KMS-11 (cell line): Measurements from ENCODE around the gene SH3TC1.

Experiments used
- H2AFZ ChIP-seq: fragments of 200-600 bp; sonication (generic); 2 replicates; pipeline ENCODE4 v1.6.1; 2016; ENCODE audit warnings: antibody characterized with exemption, mixed run types, low read depth
- H3K27ac ChIP-seq: fragments of 200-600 bp; sonication (generic); 2 replicates; pipeline ENCODE4 v1.6.1; 2016; ENCODE audit warnings: mild to moderate bottlenecking, mixed run types
- H3K27me3 ChIP-seq: fragments of 200-600 bp; sonication (generic); 2 replicates; pipeline ENCODE4 v1.6.1; 2017; ENCODE audit warnings: mild to moderate bottlenecking, low read depth, mixed run types, moderate library complexity; ENCODE audit not compliant: insufficient read depth
- H3K36me3 ChIP-seq: fragments of 200-600 bp; sonication (generic); 2 replicates; pipeline ENCODE4 v1.6.1; 2017; ENCODE audit warnings: mild to moderate bottlenecking, mixed run types; ENCODE audit not compliant: insufficient read depth
- H3K4me1 ChIP-seq: fragments of 200-600 bp; sonication (generic); 2 replicates; pipeline ENCODE4 v1.6.1; 2016; ENCODE audit warnings: mild to moderate bottlenecking, low read depth, mixed run types; ENCODE audit not compliant: poor library complexity, severe bottlenecking
- H3K4me2 ChIP-seq: fragments of 200-600 bp; sonication (generic); 2 replicates; pipeline ENCODE4 v1.7.0; 2016; ENCODE audit warnings: mild to moderate bottlenecking, mixed run types
- H3K4me3 ChIP-seq: fragments of 200-600 bp; sonication (generic); IDR thresholded peaks from 2 replicates; pipeline ENCODE4 v1.6.1; 2017; ENCODE audit warnings: low read depth, low read length, mixed read lengths; ENCODE audit not compliant: insufficient read depth
- H3K79me2 ChIP-seq: fragments of 200-600 bp; sonication (generic); 2 replicates; pipeline ENCODE4 v1.6.1; 2016; ENCODE audit warnings: low read depth, mixed run types; ENCODE audit not compliant: insufficient read depth
- H3K9ac ChIP-seq: fragments of 200-600 bp; sonication (generic); 2 replicates; pipeline ENCODE4 v1.6.1; 2016; ENCODE audit warnings: mild to moderate bottlenecking, mixed run types
- H4K20me1 ChIP-seq: fragments of 200-600 bp; sonication (generic); 2 replicates; pipeline ENCODE4 v1.6.1; 2016; ENCODE audit warnings: mild to moderate bottlenecking, mixed run types; ENCODE audit not compliant: insufficient read depth
- TF ChIP-seq, protein P1 (sequence below): fragments of 200-600 bp; sonication (generic); conservative IDR thresholded peaks from 2 replicates; pipeline ENCODE4 v1.6.1; 2017; ENCODE audit warnings: low read depth, mild to moderate bottlenecking, antibody characterized with exemption, low read length, moderate library complexity, mixed read lengths

The SH3TC1 gene

DNA sequence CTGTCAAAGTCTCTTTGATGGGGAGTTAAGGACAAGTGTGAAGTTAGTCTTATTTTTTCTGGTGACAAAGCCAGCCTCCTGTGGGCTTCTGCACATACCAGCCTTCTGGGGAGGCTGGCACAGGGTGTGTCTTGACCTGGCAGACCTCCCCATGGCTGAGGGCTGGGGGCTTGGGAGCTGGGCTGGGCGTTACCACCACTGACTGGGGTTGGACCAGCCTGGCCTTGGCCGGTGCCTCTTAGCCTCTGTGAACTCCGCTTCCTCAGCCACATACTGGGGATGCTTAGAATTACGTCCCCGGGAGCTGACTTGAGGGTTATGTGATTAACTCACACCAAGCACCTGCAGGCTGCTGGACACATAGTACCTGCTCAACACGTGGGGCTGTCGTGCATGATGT is 14.0 kb downstream of the SH3TC1 start:
- H3K4me2 ChIP-seq = no peak overlapping the region
- H3K27me3 ChIP-seq = no peaks in the 10 kb centered on the region
- no peaks in the 10 kb centered on the region for H4K20me1 ChIP-seq
- H3K4me3 ChIP-seq = no peak overlapping the region
- no peaks in the 10 kb centered on the region for H3K4me1 ChIP-seq
- no peaks in the 10 kb centered on the region for H3K36me3 ChIP-seq
- no peak overlapping the region for H3K27ac ChIP-seq
- TF ChIP-seq, protein P1, sequence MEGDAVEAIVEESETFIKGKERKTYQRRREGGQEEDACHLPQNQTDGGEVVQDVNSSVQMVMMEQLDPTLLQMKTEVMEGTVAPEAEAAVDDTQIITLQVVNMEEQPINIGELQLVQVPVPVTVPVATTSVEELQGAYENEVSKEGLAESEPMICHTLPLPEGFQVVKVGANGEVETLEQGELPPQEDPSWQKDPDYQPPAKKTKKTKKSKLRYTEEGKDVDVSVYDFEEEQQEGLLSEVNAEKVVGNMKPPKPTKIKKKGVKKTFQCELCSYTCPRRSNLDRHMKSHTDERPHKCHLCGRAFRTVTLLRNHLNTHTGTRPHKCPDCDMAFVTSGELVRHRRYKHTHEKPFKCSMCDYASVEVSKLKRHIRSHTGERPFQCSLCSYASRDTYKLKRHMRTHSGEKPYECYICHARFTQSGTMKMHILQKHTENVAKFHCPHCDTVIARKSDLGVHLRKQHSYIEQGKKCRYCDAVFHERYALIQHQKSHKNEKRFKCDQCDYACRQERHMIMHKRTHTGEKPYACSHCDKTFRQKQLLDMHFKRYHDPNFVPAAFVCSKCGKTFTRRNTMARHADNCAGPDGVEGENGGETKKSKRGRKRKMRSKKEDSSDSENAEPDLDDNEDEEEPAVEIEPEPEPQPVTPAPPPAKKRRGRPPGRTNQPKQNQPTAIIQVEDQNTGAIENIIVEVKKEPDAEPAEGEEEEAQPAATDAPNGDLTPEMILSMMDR = no peak
- no peak overlapping the region for H3K9ac ChIP-seq
- no peaks in the 10 kb centered on the region for H3K79me2 ChIP-seq
- H2AFZ ChIP-seq = no peak overlapping the region

DNA sequence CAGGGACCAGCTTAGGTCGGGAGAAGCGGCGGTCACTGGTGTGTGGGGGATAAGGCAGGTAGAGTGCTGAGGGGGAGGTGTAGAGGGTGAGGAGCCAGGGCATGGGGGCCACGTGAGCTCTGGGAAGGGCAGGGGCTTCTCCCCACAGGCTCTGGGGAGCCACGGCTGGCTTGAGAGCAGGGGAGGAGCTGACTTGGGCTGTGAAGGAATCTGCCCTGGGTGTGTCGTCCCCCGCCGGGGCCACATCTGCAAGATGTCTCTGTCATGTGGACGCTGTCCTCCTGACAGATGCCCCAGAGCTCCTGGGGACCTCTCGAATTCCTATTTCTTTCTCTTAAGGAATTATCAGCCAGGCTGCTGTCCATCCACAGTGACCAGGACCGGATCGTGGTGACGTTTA is 15.0 kb downstream of the SH3TC1 start:
- TF ChIP-seq, protein P1 = no peak
- Histone ChIP-seq H3K79me2 (no peaks in the 10 kb centered on the region), H3K4me1 (no peaks in the 10 kb centered on the region), H3K36me3 (no peaks in the 10 kb centered on the region), H4K20me1 (no peaks in the 10 kb centered on the region), H3K4me3 (no peak overlapping the region), H3K9ac (no peak overlapping the region), H2AFZ (no peak overlapping the region), H3K4me2 (no peak overlapping the region), H3K27ac (no peak overlapping the region), H3K27me3 (no peaks in the 10 kb centered on the region)

DNA sequence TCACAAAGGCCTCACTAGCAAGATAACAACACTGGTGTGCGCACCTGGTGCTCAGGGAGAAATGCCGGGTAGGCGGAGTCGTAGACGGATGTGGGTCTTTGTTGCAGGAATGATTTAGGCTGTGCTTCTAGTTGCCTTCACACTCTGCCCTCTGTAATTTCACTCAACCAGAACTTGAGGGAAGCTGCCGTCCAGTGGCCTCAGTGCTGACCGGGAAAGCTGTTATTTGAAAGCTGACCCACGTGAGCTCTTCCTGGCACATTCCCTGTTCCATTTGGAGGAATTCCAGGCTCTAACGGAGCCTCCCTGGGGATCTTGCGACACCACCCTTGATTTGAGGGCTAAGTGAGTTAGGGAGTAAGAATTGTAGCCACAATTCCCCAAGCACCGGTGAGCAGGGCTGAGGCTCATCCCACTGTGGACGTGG is 15.9 kb downstream of the SH3TC1 start:
- no peaks in the 10 kb centered on the region for H3K36me3 ChIP-seq

DNA sequence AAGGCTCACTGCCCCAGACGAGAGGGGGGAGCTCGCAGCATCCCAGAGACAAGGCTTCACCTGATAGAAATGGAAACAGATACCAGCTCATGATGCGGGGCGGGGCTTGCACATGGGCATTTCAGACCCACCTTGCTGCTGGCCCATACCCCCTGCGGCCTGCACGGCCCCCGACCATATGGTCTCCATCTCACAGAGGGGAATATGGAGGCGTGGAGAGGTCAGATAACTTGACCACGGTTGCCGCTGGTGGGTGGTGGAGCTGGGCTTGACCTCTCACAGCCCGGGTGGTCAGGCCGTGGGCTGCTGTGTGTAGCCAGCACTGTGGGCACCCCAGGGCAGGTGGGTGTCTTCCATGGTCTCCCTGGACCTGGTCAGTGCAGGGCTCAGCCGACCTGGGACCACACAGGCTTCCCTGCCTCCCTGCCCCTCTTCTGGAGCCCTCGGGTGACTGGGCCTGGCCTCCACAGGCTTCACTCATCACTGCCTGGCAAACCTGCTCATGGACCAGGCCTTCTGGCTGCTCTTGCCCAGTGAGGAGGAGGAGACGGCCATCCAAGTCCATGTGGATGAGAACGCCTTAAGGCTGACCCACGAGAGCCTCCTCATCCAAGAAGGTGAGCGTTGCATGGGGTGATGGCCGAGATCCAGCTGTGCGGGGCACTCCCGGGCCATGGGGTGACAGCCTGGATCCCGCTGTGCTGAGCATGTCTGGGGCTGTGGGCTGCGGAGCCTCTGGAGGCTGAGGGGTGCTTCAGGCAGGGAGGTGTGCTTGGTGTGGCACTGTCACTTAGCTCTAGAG is 16.8 kb downstream of the SH3TC1 start:
- Histone ChIP-seq H3K4me2 (no peak overlapping the region), H3K27me3 (no peaks in the 10 kb centered on the region), H3K27ac (no peak overlapping the region), H3K36me3 (no peaks in the 10 kb centered on the region), H3K4me3 (no peak overlapping the region), H3K9ac (no peak overlapping the region), H3K4me1 (no peaks in the 10 kb centered on the region), H2AFZ (no peak overlapping the region), H4K20me1 (no peaks in the 10 kb centered on the region), H3K79me2 (no peaks in the 10 kb centered on the region)
- TF ChIP-seq, protein P1 = no peak

More for the DNA sequence above, 15.9 kb downstream of the SH3TC1 start:
- TF ChIP-seq, protein P1 = no peak
- no peak overlapping the region for H3K4me3 ChIP-seq
- H3K4me1 ChIP-seq = no peaks in the 10 kb centered on the region
- H2AFZ ChIP-seq = no peak overlapping the region
- H3K27me3 ChIP-seq = no peaks in the 10 kb centered on the region
- H3K9ac ChIP-seq = no peak overlapping the region
- H3K4me2 ChIP-seq = no peak overlapping the region
- H4K20me1 ChIP-seq = no peaks in the 10 kb centered on the region
- H3K27ac ChIP-seq = no peak overlapping the region
- H3K79me2 ChIP-seq = no peaks in the 10 kb centered on the region
